Measurements from ENCODE around the gene PRCC. TPM values are rescaled to one million over a fixed set of nuclear protein-coding genes. Genes with fewer than 3 reads are reported as not detected.

Gene PRCC
- total and polyA plus RNA-seq, 2 of the 13 experiments (the other 11 are each of a cell fraction or from before 2014, with no cell fraction given) = 24.2 to 40.5 TPM

DNA sequence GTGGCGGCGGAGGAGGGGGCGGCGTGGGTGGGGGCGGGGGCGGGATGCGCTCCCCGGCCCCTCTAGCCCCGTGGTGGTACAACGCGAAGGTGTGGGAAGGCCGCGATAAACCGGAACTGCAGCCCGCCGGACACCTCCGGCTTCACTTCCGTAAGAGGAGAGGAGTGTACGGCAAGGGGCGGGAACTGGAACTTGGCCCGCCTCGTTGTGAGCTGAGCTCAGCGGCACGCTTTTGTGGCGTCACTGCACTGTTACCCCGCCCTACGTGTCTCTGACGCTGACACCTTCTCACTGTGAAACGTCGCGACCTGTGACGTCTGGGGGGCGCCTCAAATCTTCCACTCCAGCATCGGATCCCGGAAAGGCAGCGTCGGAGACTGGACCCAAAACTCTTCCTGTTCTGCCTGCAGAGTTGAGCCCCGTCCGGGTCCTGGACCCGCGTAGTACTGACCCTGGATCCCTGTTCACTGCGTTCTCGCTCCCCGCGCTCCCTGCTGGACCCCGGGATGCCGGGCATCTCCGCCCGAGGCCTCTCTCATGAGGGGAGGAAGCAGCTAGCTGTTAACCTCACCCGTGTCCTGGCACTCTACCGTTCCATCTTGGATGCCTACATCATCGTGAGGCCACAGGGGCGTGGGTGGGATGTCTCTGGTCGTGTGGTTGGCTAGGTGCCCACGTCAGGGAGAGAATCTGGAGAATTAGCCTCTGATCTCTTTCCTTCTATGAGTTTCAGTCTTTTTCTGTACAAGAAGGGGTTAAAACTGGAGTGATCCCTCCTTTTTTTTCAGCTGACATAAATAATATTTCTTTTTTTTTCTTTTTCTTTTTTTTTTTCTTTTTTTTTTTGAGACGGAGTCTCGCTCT, 38.5 kb upstream of the PRCC start, which contains the start of gene ISG20L2 (continued):
- TF ChIP-seq, protein P1, sequence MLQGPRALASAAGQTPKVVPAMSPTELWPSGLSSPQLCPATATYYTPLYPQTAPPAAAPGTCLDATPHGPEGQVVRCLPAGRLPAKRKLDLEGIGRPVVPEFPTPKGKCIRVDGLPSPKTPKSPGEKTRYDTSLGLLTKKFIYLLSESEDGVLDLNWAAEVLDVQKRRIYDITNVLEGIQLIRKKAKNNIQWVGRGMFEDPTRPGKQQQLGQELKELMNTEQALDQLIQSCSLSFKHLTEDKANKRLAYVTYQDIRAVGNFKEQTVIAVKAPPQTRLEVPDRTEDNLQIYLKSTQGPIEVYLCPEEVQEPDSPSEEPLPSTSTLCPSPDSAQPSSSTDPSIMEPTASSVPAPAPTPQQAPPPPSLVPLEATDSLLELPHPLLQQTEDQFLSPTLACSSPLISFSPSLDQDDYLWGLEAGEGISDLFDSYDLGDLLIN (CRISPR knock-in tag; IDR thresholded peaks at IDR 0.05; ENCODE audit: borderline replicate concordance) = 0 out of 2 replicates have a peak, but pooled peaks have one; percentile 67
- TF ChIP-seq RFX5 (IDR thresholded peaks at IDR 0.05; ENCODE audit: low read depth, low read length) (no peak), ZNF224 (CRISPR knock-in tag; IDR thresholded peaks at IDR 0.05) (no peak), GABPA (IDR thresholded peaks at IDR 0.05; ENCODE audit: low read depth, low read length) (peak; percentile 73), GABPA (CRISPR knock-in tag; IDR thresholded peaks at IDR 0.05; ENCODE audit: low read depth) (peak; percentile 91), TRIM24 (CRISPR knock-in tag; IDR thresholded peaks at IDR 0.05) (no peak), MED8 (CRISPR knock-in tag; IDR thresholded peaks at IDR 0.05; ENCODE audit: insufficient replicate concordance) (peak; percentile 18), ZNF772 (CRISPR knock-in tag; IDR thresholded peaks at IDR 0.05) (no peak; the same call in 1 of the 2 replicates), ELF4 (CRISPR knock-in tag; IDR thresholded peaks at IDR 0.05; ENCODE audit: borderline replicate concordance) (no peak), ZNF354B (CRISPR knock-in tag; IDR thresholded peaks at IDR 0.05) (no peak), HOXD1 (CRISPR knock-in tag; IDR thresholded peaks at IDR 0.05) (no peak; the same call in 1 of the 2 replicates), CAMTA2 (CRISPR knock-in tag; IDR thresholded peaks at IDR 0.05; ENCODE audit: borderline replicate concordance) (no peak), ZSCAN22 (CRISPR knock-in tag; IDR thresholded peaks at IDR 0.05) (no peak), ZNF546 (CRISPR knock-in tag; conservative IDR thresholded peaks at IDR 0.05) (no peak), ZNF431 (CRISPR knock-in tag; IDR thresholded peaks at IDR 0.05; ENCODE audit: borderline replicate concordance, low read depth) (no peak), GATAD2A (CRISPR knock-in tag; IDR thresholded peaks at IDR 0.05) (peak; percentile 47; the same call in 1 of the 2 replicates)
- TF ChIP-seq, protein P2, sequence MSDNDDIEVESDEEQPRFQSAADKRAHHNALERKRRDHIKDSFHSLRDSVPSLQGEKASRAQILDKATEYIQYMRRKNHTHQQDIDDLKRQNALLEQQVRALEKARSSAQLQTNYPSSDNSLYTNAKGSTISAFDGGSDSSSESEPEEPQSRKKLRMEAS (IDR thresholded peaks at IDR 0.05) = no peak
- TF ChIP-seq, protein P3, sequence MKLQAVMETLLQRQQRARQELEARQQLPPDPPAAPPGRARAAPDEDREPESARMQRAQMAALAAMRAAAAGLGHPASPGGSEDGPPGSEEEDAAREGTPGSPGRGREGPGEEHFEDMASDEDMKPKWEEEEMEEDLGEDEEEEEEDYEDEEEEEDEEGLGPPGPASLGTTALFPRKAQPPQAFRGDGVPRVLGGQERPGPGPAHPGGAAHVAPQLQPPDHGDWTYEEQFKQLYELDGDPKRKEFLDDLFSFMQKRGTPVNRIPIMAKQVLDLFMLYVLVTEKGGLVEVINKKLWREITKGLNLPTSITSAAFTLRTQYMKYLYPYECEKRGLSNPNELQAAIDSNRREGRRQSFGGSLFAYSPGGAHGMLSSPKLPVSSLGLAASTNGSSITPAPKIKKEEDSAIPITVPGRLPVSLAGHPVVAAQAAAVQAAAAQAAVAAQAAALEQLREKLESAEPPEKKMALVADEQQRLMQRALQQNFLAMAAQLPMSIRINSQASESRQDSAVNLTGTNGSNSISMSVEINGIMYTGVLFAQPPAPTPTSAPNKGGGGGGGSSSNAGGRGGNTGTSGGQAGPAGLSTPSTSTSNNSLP (IDR thresholded peaks at IDR 0.05; ENCODE audit: low read depth, low read length) = no peak
- TF ChIP-seq, protein P4, sequence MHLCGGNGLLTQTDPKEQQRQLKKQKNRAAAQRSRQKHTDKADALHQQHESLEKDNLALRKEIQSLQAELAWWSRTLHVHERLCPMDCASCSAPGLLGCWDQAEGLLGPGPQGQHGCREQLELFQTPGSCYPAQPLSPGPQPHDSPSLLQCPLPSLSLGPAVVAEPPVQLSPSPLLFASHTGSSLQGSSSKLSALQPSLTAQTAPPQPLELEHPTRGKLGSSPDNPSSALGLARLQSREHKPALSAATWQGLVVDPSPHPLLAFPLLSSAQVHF (CRISPR knock-in tag; IDR thresholded peaks at IDR 0.05) = no peak
- TF ChIP-seq, protein P5, sequence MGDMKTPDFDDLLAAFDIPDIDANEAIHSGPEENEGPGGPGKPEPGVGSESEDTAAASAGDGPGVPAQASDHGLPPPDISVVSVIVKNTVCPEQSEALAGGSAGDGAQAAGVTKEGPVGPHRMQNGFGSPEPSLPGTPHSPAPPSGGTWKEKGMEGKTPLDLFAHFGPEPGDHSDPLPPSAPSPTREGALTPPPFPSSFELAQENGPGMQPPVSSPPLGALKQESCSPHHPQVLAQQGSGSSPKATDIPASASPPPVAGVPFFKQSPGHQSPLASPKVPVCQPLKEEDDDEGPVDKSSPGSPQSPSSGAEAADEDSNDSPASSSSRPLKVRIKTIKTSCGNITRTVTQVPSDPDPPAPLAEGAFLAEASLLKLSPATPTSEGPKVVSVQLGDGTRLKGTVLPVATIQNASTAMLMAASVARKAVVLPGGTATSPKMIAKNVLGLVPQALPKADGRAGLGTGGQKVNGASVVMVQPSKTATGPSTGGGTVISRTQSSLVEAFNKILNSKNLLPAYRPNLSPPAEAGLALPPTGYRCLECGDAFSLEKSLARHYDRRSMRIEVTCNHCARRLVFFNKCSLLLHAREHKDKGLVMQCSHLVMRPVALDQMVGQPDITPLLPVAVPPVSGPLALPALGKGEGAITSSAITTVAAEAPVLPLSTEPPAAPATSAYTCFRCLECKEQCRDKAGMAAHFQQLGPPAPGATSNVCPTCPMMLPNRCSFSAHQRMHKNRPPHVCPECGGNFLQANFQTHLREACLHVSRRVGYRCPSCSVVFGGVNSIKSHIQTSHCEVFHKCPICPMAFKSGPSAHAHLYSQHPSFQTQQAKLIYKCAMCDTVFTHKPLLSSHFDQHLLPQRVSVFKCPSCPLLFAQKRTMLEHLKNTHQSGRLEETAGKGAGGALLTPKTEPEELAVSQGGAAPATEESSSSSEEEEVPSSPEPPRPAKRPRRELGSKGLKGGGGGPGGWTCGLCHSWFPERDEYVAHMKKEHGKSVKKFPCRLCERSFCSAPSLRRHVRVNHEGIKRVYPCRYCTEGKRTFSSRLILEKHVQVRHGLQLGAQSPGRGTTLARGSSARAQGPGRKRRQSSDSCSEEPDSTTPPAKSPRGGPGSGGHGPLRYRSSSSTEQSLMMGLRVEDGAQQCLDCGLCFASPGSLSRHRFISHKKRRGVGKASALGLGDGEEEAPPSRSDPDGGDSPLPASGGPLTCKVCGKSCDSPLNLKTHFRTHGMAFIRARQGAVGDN (CRISPR knock-in tag; IDR thresholded peaks at IDR 0.05) = peak; percentile 85
- TF ChIP-seq, protein P6, sequence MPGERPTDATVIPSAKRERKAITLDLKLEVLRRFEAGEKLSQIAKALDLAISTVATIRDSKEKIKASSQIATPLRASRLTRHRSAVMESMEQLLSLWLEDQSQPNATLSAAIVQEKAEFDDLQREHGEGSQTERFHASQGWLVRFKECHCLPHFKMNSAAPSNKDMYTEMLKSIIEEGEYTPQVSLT (CRISPR knock-in tag; IDR thresholded peaks at IDR 0.05; ENCODE audit: borderline replicate concordance, low read depth) = no peak
